Brain pericyte (primary cell): ENCODE results near the gene BACE1-AS.
"Not testable (repeated sequence)": the region's sequence is repeated elsewhere in the genome, so short reads cannot be mapped to it uniquely, and the experiment has no call there.

Experiments used
- DNase-seq: peaks from one replicate; pipeline ENCODE4 v3.0.0-alpha.2; 2012; ENCODE audit warnings: low read depth, low spot score

Gene BACE1-AS

GRCh38 chr11:117319214-117319840, 28.2 kb downstream of the BACE1-AS start:
- DNase-seq: no peak

DNA sequence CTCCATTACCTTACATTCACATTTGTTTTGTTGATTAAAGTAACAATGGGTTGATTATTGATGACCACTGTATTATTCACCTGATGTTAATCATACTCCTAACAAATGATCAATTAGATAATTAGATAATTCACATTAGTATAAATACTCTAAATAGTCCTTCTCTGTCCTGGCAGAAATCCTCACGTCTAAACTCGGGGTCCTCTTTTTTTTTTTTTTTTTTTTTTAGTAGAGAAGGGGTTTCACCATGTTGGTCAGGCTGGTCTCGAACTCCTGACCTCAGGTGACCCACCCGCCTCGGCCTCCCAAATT, 36.1 kb downstream of the BACE1-AS start:
- not testable (repeated sequence) for DNase-seq

DNA sequence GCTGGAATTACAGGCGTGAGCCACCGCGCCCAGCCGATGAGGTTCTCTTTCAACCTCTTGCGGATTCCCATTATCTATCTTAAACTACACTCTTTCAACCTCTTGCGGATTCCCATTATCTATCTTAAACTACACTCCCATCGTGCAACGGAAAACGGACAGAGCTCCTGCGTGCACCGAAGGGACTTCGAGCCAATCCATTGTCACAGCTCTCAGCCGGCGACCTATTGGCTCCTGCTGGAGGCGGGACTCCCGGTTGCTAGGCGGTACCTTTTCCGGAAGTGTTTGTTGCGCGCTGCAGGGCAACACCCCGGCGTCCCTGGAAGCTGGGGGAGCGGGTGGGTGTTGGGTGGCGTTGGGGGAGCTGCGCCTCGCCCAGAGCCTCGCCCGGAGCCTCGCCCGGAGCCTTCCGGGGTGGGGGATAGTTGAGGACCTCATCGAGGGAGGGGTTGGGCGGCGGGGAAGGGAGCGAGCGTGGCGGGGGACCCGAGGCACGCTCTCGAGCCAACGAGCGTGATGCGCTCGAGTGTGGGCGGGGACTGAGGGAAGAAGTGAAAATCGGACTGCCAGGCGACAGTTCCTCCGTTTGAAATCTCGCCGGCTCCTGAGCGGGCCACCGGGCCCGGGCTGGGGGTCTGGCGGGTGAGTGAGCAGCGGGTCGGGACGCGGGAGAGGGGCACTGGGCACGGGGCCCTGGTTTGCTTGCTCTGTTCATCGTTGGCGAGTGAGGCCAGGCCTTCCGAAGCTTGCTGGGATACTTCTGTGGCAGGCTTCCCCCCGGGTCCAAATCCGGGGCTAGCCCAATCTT, 36.6 kb downstream of the BACE1-AS start, which contains the start of gene CEP164:
CEP164 (plus strand) TSS at position 288 of the 808 bp plus-strand sequence. CDS start 10,733 bp downstream, outside the sequence.
- peak; percentile 81 for DNase-seq

GRCh38 chr11:117328375-117329010, 37.3 kb downstream of the BACE1-AS start:
- DNase-seq: no peak

- no peak for DNase-seq
Observed at GRCh38 chr11:117332843-117333242, 41.7 kb downstream of the BACE1-AS start.

- no peak for DNase-seq
Observed at GRCh38 chr11:117333917-117334316, 42.8 kb downstream of the BACE1-AS start.

- no peak for DNase-seq
Observed at GRCh38 chr11:117334896-117335295, 43.8 kb downstream of the BACE1-AS start.

DNA sequence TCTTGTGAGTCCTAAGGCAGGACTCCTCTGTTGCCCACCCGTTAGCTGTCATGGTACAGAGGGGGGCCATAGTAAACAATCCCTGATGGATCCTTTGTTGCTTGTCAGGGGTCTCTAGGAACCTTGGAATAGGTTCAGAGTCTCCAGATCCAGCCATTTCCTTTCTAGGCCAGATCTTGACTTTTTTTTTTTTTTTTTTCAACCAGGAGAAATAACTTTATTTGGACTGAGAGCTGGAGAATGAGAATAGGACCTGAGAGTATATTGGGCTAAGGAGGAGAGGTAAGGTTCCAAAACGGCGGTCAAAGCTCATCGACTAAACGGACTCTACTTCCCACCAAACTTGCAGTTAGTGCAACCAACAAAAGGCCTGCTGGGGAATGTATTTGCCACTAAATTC, 44.3 kb downstream of the BACE1-AS start:
- no peak for DNase-seq

GRCh38 chr11:117337076-117337475, 45.9 kb downstream of the BACE1-AS start:
- DNase-seq: no peak
